ENCODE measurements around the gene ASTN2. TPM values are rescaled to one million over a fixed set of nuclear protein-coding genes. Genes with fewer than 3 reads are reported as not detected.

Gene ASTN2
- total RNA-seq, 1 donor from 2014 or later = 29.0 TPM

GRCh38 chr9:116496167-116496566 lies 918.7 kb downstream of the ASTN2 start:
- Mint-ChIP-seq H3K27me3 (no peaks in the 10 kb centered on the region), H3K4me1 (ENCODE audit: low read depth) (peaks cover 8% of the 10 kb centered on the region), H3K27ac (no peak overlapping the region), H3K4me3 (ENCODE audit: low read depth) (no peak overlapping the region), H3K36me3 (ENCODE audit: insufficient read depth) (no peaks in the 10 kb centered on the region), H3K9me3 (ENCODE audit: low read depth) (no peaks in the 10 kb centered on the region)
- TF ChIP-seq CTCF (IDR thresholded peaks at IDR 0.05; ENCODE audit: unreplicated experiment) = no peak
- DNase-seq (ENCODE audit: low spot score, unreplicated experiment) = no peak

- Mint-ChIP-seq H3K27ac (no peak overlapping the region), H3K36me3 (ENCODE audit: insufficient read depth) (no peaks in the 10 kb centered on the region), H3K27me3 (no peaks in the 10 kb centered on the region), H3K4me1 (ENCODE audit: low read depth) (peaks cover 8% of the 10 kb centered on the region), H3K9me3 (ENCODE audit: low read depth) (no peaks in the 10 kb centered on the region), H3K4me3 (ENCODE audit: low read depth) (no peak overlapping the region)
- no peak for TF ChIP-seq CTCF (IDR thresholded peaks at IDR 0.05; ENCODE audit: unreplicated experiment)
- DNase-seq (ENCODE audit: low spot score, unreplicated experiment) = no peak
Observed at GRCh38 chr9:116495725-116496124, 919.1 kb downstream of the ASTN2 start.

GRCh38 chr9:116494815-116495634 lies 919.8 kb downstream of the ASTN2 start:
- no peak overlapping the region for H3K4me3 Mint-ChIP-seq (ENCODE audit: low read depth)
- H3K27ac Mint-ChIP-seq = no peak overlapping the region
- TF ChIP-seq CTCF (IDR thresholded peaks at IDR 0.05; ENCODE audit: unreplicated experiment) = peak; percentile 82
- H3K36me3 Mint-ChIP-seq (ENCODE audit: insufficient read depth) = no peaks in the 10 kb centered on the region
- DNase-seq (ENCODE audit: low spot score, unreplicated experiment) = no peak
- H3K9me3 Mint-ChIP-seq (ENCODE audit: low read depth) = no peaks in the 10 kb centered on the region
- peaks cover 8% of the 10 kb centered on the region for H3K4me1 Mint-ChIP-seq (ENCODE audit: low read depth)
- H3K27me3 Mint-ChIP-seq = no peaks in the 10 kb centered on the region

- no peak for DNase-seq (ENCODE audit: low spot score, unreplicated experiment)
- Mint-ChIP-seq H3K9me3 (ENCODE audit: low read depth) (no peaks in the 10 kb centered on the region), H3K36me3 (ENCODE audit: insufficient read depth) (no peaks in the 10 kb centered on the region), H3K4me1 (ENCODE audit: low read depth) (peaks cover 5% of the 10 kb centered on the region), H3K4me3 (ENCODE audit: low read depth) (no peak overlapping the region), H3K27ac (no peak overlapping the region), H3K27me3 (no peaks in the 10 kb centered on the region)
- no peak for TF ChIP-seq CTCF (IDR thresholded peaks at IDR 0.05; ENCODE audit: unreplicated experiment)
Observed at GRCh38 chr9:116493183-116493860, 921.5 kb downstream of the ASTN2 start.

GRCh38 chr9:116491659-116492058 lies 923.2 kb downstream of the ASTN2 start:
- Mint-ChIP-seq H3K4me1 (ENCODE audit: low read depth) (peaks cover 5% of the 10 kb centered on the region), H3K27ac (no peak overlapping the region), H3K9me3 (ENCODE audit: low read depth) (no peaks in the 10 kb centered on the region), H3K4me3 (ENCODE audit: low read depth) (no peak overlapping the region), H3K27me3 (no peaks in the 10 kb centered on the region), H3K36me3 (ENCODE audit: insufficient read depth) (no peaks in the 10 kb centered on the region)
- DNase-seq (ENCODE audit: low spot score, unreplicated experiment) = no peak
- TF ChIP-seq CTCF (IDR thresholded peaks at IDR 0.05; ENCODE audit: unreplicated experiment) = no peak

Data from progenitor cell of endocrine pancreas (in vitro differentiated cells).